HG03095 (cell line): ENCODE measurements around the gene ITPK1.
A peak's percentile ranks its signal among the peaks of the same experiment; 100 is the strongest.
"Not testable (repeated sequence)": the region's sequence is repeated elsewhere in the genome, so short reads cannot be mapped to it uniquely, and the experiment has no call there.

Experiments
- ATAC-seq: cut with Tn5 transposase; IDR thresholded peaks from one replicate; pipeline ENCODE4 v1.9.1; 2021; ENCODE audit warnings: moderate library complexity; ENCODE audit not compliant: unreplicated experiment

Gene ITPK1

GRCh38 chr14:93131257-93131820 lies 15.6 kb upstream of the ITPK1 start:
- ATAC-seq, result not testable (repeated sequence)

GRCh38 chr14:93128725-93129459 lies 13.2 kb upstream of the ITPK1 start:
- no peak for ATAC-seq

- no peak for ATAC-seq
Observed at GRCh38 chr14:93126111-93126510, 10.4 kb upstream of the ITPK1 start.

- ATAC-seq, result no peak
Observed at GRCh38 chr14:93122826-93123225, 7.1 kb upstream of the ITPK1 start.

GRCh38 chr14:93121030-93121834 lies 5.5 kb upstream of the ITPK1 start:
- no peak for ATAC-seq

- no peak for ATAC-seq
Observed at GRCh38 chr14:93120517-93120916, 4.8 kb upstream of the ITPK1 start.

- no peak for ATAC-seq
Observed at GRCh38 chr14:93116676-93117200, 1.0 kb upstream of the ITPK1 start.

- peak; percentile 76 for ATAC-seq
Observed at GRCh38 chr14:93115069-93115820, 480 bp downstream of the ITPK1 start.

GRCh38 chr14:93114713-93115068 lies 1.0 kb downstream of the ITPK1 start:
- peak; percentile 6 for ATAC-seq

GRCh38 chr14:93114068-93114710 lies 1.5 kb downstream of the ITPK1 start:
- ATAC-seq, result no peak

- ATAC-seq, result no peak
Observed at GRCh38 chr14:93113678-93114067, 2.1 kb downstream of the ITPK1 start.

- ATAC-seq, result no peak
Observed at GRCh38 chr14:93112891-93113677, 2.6 kb downstream of the ITPK1 start.

- ATAC-seq, result not testable (repeated sequence)
Observed at GRCh38 chr14:93111541-93111940, 4.2 kb downstream of the ITPK1 start.

GRCh38 chr14:93110856-93111419 lies 4.8 kb downstream of the ITPK1 start:
- ATAC-seq, result no peak

- no peak for ATAC-seq
Observed at GRCh38 chr14:93109572-93110481, 5.9 kb downstream of the ITPK1 start.

GRCh38 chr14:93108105-93108504 lies 7.6 kb downstream of the ITPK1 start:
- ATAC-seq, result no peak

- ATAC-seq, result no peak
Observed at GRCh38 chr14:93107453-93107852, 8.3 kb downstream of the ITPK1 start.

- no peak for ATAC-seq
Observed at GRCh38 chr14:93106541-93107156, 9.1 kb downstream of the ITPK1 start.
